Measurements from ENCODE around the gene SLC5A11.

- no peak for TF ChIP-seq CTCF (conservative IDR thresholded peaks at IDR 0.05; ENCODE audit: low read depth, low read length)
- no peak for TF ChIP-seq EZH2 (IDR thresholded peaks at IDR 0.05; ENCODE audit: borderline replicate concordance, low read depth, low read length, poor library complexity, severe bottlenecking)
These were observed 110.4 kb downstream of the SLC5A11 start for GRCh38 chr16:24955975-24956731.
